Measurements from ENCODE around the gene WDR5B.
"Not testable (repeated sequence)": the region's sequence is repeated elsewhere in the genome, so short reads cannot be mapped to it uniquely, and the experiment has no call there.

WDR5B gene

GRCh38 chr3:122407946-122408345 lies 7.9 kb downstream of the WDR5B start:
- no peak for DNase-seq

- no peak for DNase-seq
Observed at GRCh38 chr3:122406198-122406597, 9.7 kb downstream of the WDR5B start.

GRCh38 chr3:122405015-122405414 lies 10.8 kb downstream of the WDR5B start:
- no peak for DNase-seq

- no peak for DNase-seq
Observed at GRCh38 chr3:122403489-122403888, 12.4 kb downstream of the WDR5B start.

GRCh38 chr3:122398920-122399319 lies 16.9 kb downstream of the WDR5B start:
- DNase-seq: no peak

GRCh38 chr3:122397201-122397600 lies 18.7 kb downstream of the WDR5B start:
- DNase-seq: no peak

- DNase-seq: no peak
Observed at GRCh38 chr3:122396511-122396910, 19.4 kb downstream of the WDR5B start.

GRCh38 chr3:122395582-122395981 lies 20.3 kb downstream of the WDR5B start:
- DNase-seq: no peak

- DNase-seq: no peak
Observed at GRCh38 chr3:122394173-122394572, 21.7 kb downstream of the WDR5B start.

GRCh38 chr3:122392868-122393844 lies 22.7 kb downstream of the WDR5B start:
- peak; percentile 48 for DNase-seq

- DNase-seq: no peak
Observed at GRCh38 chr3:122391681-122392446, 24.0 kb downstream of the WDR5B start.

GRCh38 chr3:122390665-122391064 lies 25.2 kb downstream of the WDR5B start:
- DNase-seq: peak; percentile 32

- DNase-seq: no peak
Observed at GRCh38 chr3:122389892-122390291, 26.0 kb downstream of the WDR5B start.

- no peak for DNase-seq
Observed at GRCh38 chr3:122389197-122389596, 26.7 kb downstream of the WDR5B start.

GRCh38 chr3:122387709-122388108 lies 28.2 kb downstream of the WDR5B start:
- DNase-seq: no peak

GRCh38 chr3:122383771-122384697 lies 31.8 kb downstream of the WDR5B start, which contains the start of gene FAM162A:
TSS of gene FAM162A (plus strand) at chr3:122384182. CDS start at chr3:122384266, 84 bp downstream.
- DNase-seq: peak; percentile 98

- DNase-seq: peak; percentile 97
Observed at GRCh38 chr3:122382888-122383666, 32.8 kb downstream of the WDR5B start, which contains the start of gene MIX23. TSS of gene MIX23 (minus strand) at chr3:122383231. CDS start at chr3:122383224, 7 bp downstream.

- DNase-seq: no peak
Observed at GRCh38 chr3:122377975-122378374, 37.9 kb downstream of the WDR5B start.

GRCh38 chr3:122374034-122374433 lies 41.8 kb downstream of the WDR5B start:
- DNase-seq: no peak

- DNase-seq: no peak
Observed at GRCh38 chr3:122366379-122366749, 49.5 kb downstream of the WDR5B start.

GRCh38 chr3:122365582-122366378 lies 50.1 kb downstream of the WDR5B start:
- not testable (repeated sequence) for DNase-seq

Data from NCI-H82 (cell line).